Measurements from ENCODE around the gene PRKCH.

Gene PRKCH

DNA sequence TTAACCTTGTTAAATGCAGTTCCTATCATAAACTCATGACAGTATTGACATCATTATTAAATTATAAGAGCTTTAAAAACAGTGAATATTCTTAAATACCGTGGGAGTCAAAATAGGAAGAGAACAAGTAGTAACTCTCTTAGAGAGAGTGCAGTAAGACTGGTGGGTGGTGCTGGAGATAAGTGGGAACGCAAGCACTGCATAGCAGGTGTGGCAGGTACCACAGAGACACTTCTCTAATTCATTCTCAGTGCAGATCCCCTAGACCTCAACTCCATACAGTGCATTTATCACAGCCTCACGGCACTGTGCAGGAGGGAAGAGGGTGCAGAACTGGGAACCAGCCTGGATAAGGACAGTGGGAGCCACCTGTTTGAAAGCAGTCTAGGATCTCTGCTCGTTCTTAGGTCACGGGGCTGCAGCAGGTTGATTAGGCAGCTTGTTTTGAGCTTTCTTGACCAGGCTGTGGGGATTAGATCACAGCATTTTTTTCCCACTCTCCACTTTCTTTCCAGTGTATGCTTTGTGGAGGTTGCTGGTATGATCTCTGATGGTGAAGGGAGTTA, 165.6 kb downstream of the PRKCH start:
- TF ChIP-seq, protein P1, sequence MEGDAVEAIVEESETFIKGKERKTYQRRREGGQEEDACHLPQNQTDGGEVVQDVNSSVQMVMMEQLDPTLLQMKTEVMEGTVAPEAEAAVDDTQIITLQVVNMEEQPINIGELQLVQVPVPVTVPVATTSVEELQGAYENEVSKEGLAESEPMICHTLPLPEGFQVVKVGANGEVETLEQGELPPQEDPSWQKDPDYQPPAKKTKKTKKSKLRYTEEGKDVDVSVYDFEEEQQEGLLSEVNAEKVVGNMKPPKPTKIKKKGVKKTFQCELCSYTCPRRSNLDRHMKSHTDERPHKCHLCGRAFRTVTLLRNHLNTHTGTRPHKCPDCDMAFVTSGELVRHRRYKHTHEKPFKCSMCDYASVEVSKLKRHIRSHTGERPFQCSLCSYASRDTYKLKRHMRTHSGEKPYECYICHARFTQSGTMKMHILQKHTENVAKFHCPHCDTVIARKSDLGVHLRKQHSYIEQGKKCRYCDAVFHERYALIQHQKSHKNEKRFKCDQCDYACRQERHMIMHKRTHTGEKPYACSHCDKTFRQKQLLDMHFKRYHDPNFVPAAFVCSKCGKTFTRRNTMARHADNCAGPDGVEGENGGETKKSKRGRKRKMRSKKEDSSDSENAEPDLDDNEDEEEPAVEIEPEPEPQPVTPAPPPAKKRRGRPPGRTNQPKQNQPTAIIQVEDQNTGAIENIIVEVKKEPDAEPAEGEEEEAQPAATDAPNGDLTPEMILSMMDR (IDR thresholded peaks at IDR 0.05; ENCODE audit: insufficient read depth, missing control alignments): no peak
- FAIRE-seq (no peak), DNase-seq (ENCODE audit: insufficient read length, low spot score) (no peak)

DNA sequence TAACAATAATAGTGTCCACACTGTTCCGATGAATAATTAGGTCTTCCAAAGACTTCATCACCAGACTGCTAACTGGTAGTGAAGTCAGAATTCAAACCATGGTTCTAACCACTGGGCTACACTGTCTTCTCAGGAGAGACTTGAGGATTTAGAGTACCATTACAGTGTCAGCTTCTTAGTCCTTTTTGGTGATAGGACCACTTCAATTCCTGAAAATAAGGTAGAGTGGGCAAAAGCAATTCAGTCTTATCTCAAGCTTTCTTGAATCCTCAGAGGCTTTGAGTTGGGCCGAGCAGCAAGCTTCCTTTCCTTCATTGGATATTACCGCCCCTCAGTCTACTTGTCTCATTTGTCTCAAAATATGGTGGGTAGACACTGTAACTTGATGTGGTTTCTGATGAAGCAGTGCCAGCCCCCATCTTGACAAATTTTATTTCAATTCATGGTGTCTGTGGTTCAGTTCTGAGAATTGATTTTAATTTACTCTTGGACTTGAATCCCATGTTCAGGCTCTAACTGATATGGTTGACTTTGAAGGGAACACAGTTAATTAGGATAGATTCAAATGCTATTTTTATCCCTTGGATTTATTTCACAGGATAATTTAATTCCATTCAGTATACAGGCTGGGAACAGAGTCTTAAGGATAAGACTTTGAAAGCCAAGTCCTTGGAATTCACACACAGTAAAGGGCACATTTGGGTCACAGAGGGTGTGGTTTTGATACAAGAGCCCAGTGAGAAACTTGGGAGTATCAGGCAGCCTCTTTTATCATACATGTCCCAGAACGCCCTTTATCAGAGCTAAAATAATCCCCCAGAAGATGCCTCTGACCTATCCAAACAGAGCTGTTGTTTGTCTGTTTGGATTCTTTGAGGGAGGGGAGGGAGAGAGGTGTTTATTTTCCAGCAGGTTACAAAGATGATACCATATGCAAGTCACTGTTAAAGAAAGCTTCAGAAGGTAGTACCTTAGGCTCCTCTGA, 167.3 kb downstream of the PRKCH start:
- FAIRE-seq: no peak

DNA sequence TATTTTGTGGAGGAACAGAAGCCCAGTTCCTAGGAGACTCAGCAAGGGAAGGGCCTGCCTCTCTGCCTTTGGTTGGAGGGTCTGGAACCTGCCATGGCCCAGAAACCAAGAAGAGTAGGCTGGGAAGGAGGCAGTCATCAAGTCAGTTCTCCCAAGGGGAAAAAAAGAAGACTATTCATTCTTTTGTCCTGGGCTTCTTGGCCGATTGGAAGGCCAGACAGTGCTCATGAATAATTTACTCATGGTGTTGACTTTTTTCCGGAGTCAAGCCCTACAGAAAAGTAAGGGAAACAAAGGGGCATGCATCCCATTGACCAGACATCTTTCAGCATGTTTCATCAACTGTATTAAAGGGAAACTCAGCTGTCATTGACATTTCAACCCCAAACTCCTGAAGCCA, 168.1 kb downstream of the PRKCH start:
- no peak for FAIRE-seq

More for the DNA sequence above, 167.3 kb downstream of the PRKCH start:
- TF ChIP-seq, protein P1 (IDR thresholded peaks at IDR 0.05; ENCODE audit: insufficient read depth, missing control alignments): no peak
- no peak for DNase-seq (ENCODE audit: insufficient read length, low spot score)

DNA sequence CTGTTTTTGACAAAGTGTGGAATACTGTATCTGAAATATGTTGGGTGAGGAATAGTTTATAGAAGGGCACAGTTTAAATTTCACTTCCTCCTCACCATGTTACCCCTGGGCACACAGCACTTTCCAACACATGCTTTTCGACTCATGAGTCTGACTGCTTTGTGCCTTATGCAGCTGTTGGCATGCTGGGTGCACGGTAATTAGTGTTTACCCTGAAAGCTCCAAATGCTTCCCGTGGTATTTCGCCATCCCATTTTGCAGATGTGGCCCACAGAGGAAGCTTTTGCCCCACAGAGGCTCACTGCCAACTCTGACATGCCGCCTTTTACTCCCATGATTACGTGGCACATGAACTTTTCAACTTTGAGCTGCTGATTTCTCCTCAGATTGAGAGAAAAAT, 168.6 kb downstream of the PRKCH start:
- no peak for FAIRE-seq
- no peak for DNase-seq (ENCODE audit: insufficient read length, low spot score)
- TF ChIP-seq, protein P1 (IDR thresholded peaks at IDR 0.05; ENCODE audit: insufficient read depth, missing control alignments): no peak

More for the DNA sequence above, 168.1 kb downstream of the PRKCH start:
- DNase-seq (ENCODE audit: insufficient read length, low spot score): no peak
- TF ChIP-seq, protein P1 (IDR thresholded peaks at IDR 0.05; ENCODE audit: insufficient read depth, missing control alignments): no peak

DNA sequence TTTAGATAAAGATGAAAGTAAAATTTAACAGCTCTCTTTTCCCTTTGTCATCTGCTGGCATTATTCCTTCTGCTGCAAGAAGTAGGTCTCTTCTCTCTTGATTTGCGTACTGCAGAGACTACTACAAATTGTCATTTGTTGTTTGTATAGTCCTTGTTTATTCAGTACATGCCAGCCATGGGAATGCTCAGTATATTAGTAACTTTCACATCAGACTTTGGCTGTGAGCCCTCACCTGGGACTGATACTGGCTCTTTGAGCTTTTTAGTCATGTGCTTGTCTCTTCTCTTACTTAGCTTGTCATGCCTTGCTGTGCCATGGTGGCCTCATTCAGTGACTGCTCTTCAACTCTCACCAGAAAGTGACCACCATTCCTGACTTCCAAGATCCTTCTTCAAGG, 169.8 kb downstream of the PRKCH start:
- TF ChIP-seq, protein P1 (IDR thresholded peaks at IDR 0.05; ENCODE audit: insufficient read depth, missing control alignments): no peak
- no peak for DNase-seq (ENCODE audit: insufficient read length, low spot score)
- no peak for FAIRE-seq

DNA sequence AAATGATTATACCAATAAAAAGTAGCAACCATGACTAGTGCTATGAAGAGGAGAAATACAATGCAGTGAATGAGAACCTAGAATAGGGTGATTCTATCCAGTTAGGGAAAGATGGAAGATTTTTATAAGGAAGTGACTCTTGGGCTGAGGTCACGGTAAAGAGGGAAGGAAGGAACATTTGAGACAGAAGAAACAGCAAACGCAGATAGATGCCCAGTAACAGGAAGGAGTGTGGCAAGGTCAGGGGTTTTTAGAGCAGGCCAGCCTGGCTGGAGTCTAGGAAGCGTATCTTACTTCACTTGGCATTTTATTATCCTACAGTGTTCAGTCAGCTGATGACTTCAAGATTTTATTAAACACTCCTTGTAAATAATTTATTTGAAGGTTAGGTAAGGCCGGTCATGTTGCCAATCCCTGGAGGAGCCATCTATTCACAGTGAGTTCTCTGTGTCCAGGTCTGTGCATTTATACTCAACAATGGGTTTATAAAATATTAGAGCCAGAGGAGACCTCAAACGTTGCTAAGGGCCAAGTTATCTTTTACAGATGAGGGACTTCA, 170.6 kb downstream of the PRKCH start:
- FAIRE-seq (no peak), DNase-seq (ENCODE audit: insufficient read length, low spot score) (no peak)
- TF ChIP-seq, protein P1 (IDR thresholded peaks at IDR 0.05; ENCODE audit: insufficient read depth, missing control alignments): no peak
